GM18861 (cell line): ENCODE data around the gene CD79A.
"Not testable (repeated sequence)": the region's sequence is repeated elsewhere in the genome, so short reads cannot be mapped to it uniquely, and the experiment has no call there.

Experiments used
- ATAC-seq: cut with Tn5 transposase; IDR thresholded peaks from one replicate; pipeline ENCODE4 v1.9.1; 2021; ENCODE audit not compliant: unreplicated experiment

The CD79A gene

GRCh38 chr19:41862445-41862986 is 14.6 kb upstream of the CD79A start:
- ATAC-seq, result no peak

- no peak for ATAC-seq
Measured at GRCh38 chr19:41863209-41863931, 13.7 kb upstream of the CD79A start.

GRCh38 chr19:41864374-41864773 is 12.7 kb upstream of the CD79A start:
- no peak for ATAC-seq

- ATAC-seq, result no peak
Measured at GRCh38 chr19:41866284-41866683, 10.8 kb upstream of the CD79A start.

GRCh38 chr19:41868120-41868988 is 8.7 kb upstream of the CD79A start:
- no peak for ATAC-seq

- no peak for ATAC-seq
Measured at GRCh38 chr19:41868989-41869300, 8.1 kb upstream of the CD79A start.

- ATAC-seq, result no peak
Measured at GRCh38 chr19:41869374-41869955, 7.6 kb upstream of the CD79A start.

GRCh38 chr19:41870401-41870873 is 6.6 kb upstream of the CD79A start:
- no peak for ATAC-seq

- ATAC-seq, result peak; percentile 37
Measured at GRCh38 chr19:41871573-41872383, 5.3 kb upstream of the CD79A start.

GRCh38 chr19:41872384-41872774 is 4.7 kb upstream of the CD79A start:
- no peak for ATAC-seq

- ATAC-seq, result no peak
Measured at GRCh38 chr19:41872775-41873647, 4.1 kb upstream of the CD79A start.

- not testable (repeated sequence) for ATAC-seq
Measured at GRCh38 chr19:41875973-41876372, 1.1 kb upstream of the CD79A start.

GRCh38 chr19:41877916-41878905 is 1.1 kb downstream of the CD79A start:
- ATAC-seq, result no peak

GRCh38 chr19:41879080-41879479 is 2.0 kb downstream of the CD79A start:
- no peak for ATAC-seq

GRCh38 chr19:41879670-41880328 is 2.7 kb downstream of the CD79A start:
- ATAC-seq, result no peak

- ATAC-seq, result no peak
Measured at GRCh38 chr19:41880329-41880708, 3.2 kb downstream of the CD79A start.

GRCh38 chr19:41882568-41883462 is 5.7 kb downstream of the CD79A start, which contains the start of gene ARHGEF1:
Gene ARHGEF1 (plus strand): TSS chr19:41883184. CDS start chr19:41888083, 4,899 bp downstream.
- ATAC-seq, result no peak
